GM23338 (cell line): ENCODE measurements around the gene CCDC12.

ENCODE experiments used
- CREB1 ChIP-seq: fragments of 250-450 bp; sonication (Bioruptor Pico); IDR thresholded peaks from 2 replicates; pipeline ENCODE4 v1.5.0; 2020; ENCODE audit warnings: low read depth, mild to moderate bottlenecking, moderate library complexity
- CTCF ChIP-seq, 2 experiments: fragments of 200-600 bp in 1 of 2; sonication (generic) in 1 of 2; conservative IDR thresholded peaks; 2 replicates each; pipeline versions ENCODE4 v1.5.1 to v1.6.1; 2016 to 2017; ENCODE audit warnings: antibody characterized with exemption in 2 of 2, low read depth in 2 of 2, mild to moderate bottlenecking in 2 of 2, moderate library complexity in 1 of 2
- EZH2 ChIP-seq: fragments of 200-600 bp; sonication (generic); IDR thresholded peaks from one replicate; pipeline ENCODE4 v1.8.0; 2017; ENCODE audit warnings: antibody characterized with exemption, mild to moderate bottlenecking, low read depth; ENCODE audit not compliant: unreplicated experiment
- EZH2phosphoT487 ChIP-seq: fragments of 200-600 bp; sonication (generic); IDR thresholded peaks from one replicate; pipeline ENCODE4 v1.8.1; 2018; ENCODE audit warnings: antibody characterized with exemption; ENCODE audit not compliant: unreplicated experiment
- JUNB ChIP-seq: IDR thresholded peaks from one replicate; pipeline ENCODE4 v1.6.1; 2016; ENCODE audit warnings: antibody characterized with exemption; ENCODE audit not compliant: unreplicated experiment
- NANOG ChIP-seq: IDR thresholded peaks from 2 replicates; pipeline ENCODE4 v1.6.1; 2016; ENCODE audit warnings: antibody characterized with exemption, borderline replicate concordance
- POLR2AphosphoS5 ChIP-seq: IDR thresholded peaks from 2 replicates; pipeline ENCODE4 v1.6.1; 2016; ENCODE audit warnings: antibody characterized with exemption, low read depth
- REST ChIP-seq: IDR thresholded peaks from one replicate; pipeline ENCODE4 v1.6.1; 2018; ENCODE audit warnings: antibody characterized with exemption; ENCODE audit not compliant: unreplicated experiment
- STAT1 ChIP-seq: IDR thresholded peaks from one replicate; pipeline ENCODE4 v1.6.1; 2016; ENCODE audit warnings: antibody characterized with exemption; ENCODE audit not compliant: unreplicated experiment
- ZNF114 ChIP-seq: fragments of 250-450 bp; sonication (Bioruptor Pico); IDR thresholded peaks from 2 replicates; pipeline ENCODE4 v1.5.0; 2020; ENCODE audit warnings: mild to moderate bottlenecking, moderate library complexity
- ZNF331 ChIP-seq: fragments of 250-450 bp; sonication (Bioruptor Pico); IDR thresholded peaks from 2 replicates; pipeline ENCODE4 v1.5.0; 2020; ENCODE audit warnings: low read depth, mild to moderate bottlenecking, moderate library complexity
- TF ChIP-seq, protein P1 (sequence below): IDR thresholded peaks from 2 replicates; pipeline ENCODE4 v1.6.1; 2016; ENCODE audit warnings: antibody characterized with exemption
- TF ChIP-seq, protein P2 (sequence below): fragments of 250-450 bp; sonication (Bioruptor Pico); IDR thresholded peaks from 2 replicates; pipeline ENCODE4 v1.5.0; 2020; ENCODE audit warnings: mild to moderate bottlenecking, moderate library complexity

DNA sequence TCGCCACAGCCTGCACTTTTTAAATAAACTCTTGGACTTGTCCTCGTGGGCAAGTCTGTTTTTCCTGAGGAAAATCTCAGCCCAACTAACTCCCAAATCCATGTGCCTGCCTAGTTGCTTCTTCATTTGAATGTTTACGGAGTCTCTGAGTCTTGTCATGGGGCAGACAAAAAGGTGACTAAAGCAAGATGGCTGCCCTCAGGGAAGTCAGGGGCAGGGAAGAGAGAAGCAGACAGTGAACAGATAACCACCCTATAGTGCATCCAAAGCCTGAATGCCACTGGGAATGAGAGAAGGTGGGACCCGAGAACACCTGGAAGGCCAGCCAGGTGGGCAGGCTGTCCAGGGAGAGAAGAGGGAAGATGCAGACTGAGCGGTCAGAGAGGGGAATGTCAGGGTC lies 21.4 kb downstream of the CCDC12 start:
- no peak for TF ChIP-seq CTCF (conservative IDR thresholded peaks at IDR 0.05; ENCODE audit: low read depth in 2 of 2)
- TF ChIP-seq POLR2AphosphoS5, result no peak
- TF ChIP-seq ZNF114 (CRISPR knock-in tag), result no peak
- TF ChIP-seq EZH2, result no peak
- no peak for TF ChIP-seq EZH2phosphoT487
- TF ChIP-seq ZNF331 (CRISPR knock-in tag), result no peak
- TF ChIP-seq, protein P1, sequence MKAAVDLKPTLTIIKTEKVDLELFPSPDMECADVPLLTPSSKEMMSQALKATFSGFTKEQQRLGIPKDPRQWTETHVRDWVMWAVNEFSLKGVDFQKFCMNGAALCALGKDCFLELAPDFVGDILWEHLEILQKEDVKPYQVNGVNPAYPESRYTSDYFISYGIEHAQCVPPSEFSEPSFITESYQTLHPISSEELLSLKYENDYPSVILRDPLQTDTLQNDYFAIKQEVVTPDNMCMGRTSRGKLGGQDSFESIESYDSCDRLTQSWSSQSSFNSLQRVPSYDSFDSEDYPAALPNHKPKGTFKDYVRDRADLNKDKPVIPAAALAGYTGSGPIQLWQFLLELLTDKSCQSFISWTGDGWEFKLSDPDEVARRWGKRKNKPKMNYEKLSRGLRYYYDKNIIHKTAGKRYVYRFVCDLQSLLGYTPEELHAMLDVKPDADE, result no peak
- no peak for TF ChIP-seq REST
- no peak for TF ChIP-seq STAT1
- no peak for TF ChIP-seq CREB1 (CRISPR knock-in tag)
- no peak for TF ChIP-seq JUNB
- TF ChIP-seq NANOG, result no peak
- TF ChIP-seq, protein P2, sequence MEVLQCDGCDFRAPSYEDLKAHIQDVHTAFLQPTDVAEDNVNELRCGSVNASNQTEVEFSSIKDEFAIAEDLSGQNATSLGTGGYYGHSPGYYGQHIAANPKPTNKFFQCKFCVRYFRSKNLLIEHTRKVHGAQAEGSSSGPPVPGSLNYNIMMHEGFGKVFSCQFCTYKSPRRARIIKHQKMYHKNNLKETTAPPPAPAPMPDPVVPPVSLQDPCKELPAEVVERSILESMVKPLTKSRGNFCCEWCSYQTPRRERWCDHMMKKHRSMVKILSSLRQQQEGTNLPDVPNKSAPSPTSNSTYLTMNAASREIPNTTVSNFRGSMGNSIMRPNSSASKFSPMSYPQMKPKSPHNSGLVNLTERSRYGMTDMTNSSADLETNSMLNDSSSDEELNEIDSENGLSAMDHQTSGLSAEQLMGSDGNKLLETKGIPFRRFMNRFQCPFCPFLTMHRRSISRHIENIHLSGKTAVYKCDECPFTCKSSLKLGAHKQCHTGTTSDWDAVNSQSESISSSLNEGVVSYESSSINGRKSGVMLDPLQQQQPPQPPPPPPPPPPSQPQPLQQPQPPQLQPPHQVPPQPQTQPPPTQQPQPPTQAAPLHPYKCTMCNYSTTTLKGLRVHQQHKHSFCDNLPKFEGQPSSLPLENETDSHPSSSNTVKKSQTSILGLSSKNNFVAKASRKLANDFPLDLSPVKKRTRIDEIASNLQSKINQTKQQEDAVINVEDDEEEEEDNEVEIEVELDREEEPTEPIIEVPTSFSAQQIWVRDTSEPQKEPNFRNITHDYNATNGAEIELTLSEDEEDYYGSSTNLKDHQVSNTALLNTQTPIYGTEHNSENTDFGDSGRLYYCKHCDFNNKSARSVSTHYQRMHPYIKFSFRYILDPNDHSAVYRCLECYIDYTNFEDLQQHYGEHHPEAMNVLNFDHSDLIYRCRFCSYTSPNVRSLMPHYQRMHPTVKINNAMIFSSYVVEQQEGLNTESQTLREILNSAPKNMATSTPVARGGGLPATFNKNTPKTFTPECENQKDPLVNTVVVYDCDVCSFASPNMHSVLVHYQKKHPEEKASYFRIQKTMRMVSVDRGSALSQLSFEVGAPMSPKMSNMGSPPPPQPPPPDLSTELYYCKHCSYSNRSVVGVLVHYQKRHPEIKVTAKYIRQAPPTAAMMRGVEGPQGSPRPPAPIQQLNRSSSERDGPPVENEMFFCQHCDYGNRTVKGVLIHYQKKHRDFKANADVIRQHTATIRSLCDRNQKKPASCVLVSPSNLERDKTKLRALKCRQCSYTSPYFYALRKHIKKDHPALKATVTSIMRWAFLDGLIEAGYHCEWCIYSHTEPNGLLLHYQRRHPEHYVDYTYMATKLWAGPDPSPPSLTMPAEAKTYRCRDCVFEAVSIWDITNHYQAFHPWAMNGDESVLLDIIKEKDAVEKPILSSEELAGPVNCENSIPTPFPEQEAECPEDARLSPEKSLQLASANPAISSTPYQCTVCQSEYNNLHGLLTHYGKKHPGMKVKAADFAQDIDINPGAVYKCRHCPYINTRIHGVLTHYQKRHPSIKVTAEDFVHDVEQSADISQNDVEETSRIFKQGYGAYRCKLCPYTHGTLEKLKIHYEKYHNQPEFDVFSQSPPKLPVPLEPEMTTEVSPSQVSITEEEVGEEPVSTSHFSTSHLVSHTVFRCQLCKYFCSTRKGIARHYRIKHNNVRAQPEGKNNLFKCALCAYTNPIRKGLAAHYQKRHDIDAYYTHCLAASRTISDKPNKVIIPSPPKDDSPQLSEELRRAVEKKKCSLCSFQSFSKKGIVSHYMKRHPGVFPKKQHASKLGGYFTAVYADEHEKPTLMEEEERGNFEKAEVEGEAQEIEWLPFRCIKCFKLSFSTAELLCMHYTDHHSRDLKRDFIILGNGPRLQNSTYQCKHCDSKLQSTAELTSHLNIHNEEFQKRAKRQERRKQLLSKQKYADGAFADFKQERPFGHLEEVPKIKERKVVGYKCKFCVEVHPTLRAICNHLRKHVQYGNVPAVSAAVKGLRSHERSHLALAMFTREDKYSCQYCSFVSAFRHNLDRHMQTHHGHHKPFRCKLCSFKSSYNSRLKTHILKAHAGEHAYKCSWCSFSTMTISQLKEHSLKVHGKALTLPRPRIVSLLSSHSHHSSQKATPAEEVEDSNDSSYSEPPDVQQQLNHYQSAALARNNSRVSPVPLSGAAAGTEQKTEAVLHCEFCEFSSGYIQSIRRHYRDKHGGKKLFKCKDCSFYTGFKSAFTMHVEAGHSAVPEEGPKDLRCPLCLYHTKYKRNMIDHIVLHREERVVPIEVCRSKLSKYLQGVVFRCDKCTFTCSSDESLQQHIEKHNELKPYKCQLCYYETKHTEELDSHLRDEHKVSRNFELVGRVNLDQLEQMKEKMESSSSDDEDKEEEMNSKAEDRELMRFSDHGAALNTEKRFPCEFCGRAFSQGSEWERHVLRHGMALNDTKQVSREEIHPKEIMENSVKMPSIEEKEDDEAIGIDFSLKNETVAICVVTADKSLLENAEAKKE (CRISPR knock-in tag), result no peak
